NCI-H2029 (cell line): ENCODE results near the gene USP37.
"Not testable (repeated sequence)": the region's sequence is repeated elsewhere in the genome, so short reads cannot be mapped to it uniquely, and the experiment has no call there.

ENCODE experiments used
- DNase-seq: peaks from one replicate; lab custom pipeline; 2025; lab: John Stamatoyannopoulos, UW

The USP37 gene

DNA sequence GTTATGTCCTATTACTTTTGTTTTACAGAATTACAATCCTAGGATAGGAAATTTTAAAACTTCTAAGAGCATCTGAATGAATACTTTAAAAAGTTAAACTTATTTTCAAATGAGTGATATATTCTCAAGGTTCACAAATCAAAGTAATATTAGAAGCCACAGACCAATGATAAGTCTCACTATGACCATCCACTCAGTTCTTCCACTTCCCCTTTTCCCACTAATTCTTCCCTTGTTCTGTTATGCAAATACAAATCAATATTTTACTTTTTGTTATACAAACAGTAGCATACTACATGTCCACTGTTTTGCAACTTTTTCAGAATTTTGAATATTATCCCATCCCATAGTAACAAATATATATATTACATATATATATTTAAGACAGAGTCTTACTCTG lies 20.2 kb downstream of the USP37 start:
- DNase-seq: no peak

DNA sequence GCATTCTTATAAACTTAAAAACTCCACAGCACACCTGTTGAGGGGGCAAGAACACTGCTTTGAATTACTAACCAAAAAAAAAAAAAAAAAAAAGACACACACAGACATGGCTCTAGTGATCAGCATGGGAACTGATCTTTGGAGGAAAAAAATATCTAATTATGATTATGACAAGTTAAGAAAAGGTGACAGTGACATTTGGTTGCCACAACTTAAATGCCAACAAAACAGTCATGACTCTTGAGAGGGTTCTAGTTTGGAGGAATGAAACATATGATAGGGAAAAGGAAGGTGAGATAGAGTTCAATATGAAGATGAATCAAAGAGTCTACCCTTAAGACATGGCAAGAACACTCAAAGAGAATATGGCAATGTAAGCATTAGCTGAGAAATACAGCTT lies 20.6 kb downstream of the USP37 start:
- no peak for DNase-seq

DNA sequence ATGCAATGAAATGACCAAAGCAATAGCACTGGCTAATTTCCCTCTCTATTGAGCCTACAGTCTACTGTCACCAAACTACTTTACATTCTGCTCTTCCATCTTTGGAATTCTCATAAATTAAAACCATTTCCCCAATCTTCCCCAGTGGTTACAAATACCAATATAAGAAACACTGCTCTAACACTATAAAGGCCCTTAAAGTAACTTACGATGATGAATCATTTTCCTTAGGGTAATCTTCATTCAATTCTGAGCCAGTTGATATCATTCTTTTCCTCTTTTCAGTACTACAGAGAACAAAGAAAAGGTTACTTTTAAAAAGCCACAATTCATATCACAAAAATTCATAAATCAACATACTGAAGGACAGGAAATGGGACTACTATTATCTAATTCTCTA lies 22.1 kb downstream of the USP37 start:
- no peak for DNase-seq

DNA sequence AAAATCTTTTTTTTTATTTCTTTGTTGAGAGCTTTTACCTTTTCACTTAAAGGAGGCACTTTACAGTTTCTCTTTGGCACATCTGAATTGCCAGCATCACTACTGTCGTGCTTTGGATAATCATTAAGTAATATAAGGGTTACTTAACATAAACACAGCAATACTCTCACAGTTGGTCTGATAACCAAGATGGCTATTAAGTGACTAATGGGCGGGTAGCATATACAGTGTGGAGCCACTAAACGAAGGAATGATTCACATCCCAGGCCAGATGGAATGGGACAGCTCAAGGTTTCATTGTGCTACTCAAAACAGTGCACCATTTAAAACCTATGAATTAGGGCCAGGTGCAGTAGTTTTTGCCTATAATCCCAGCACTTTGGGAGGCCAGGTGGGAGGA lies 28.1 kb downstream of the USP37 start:
- DNase-seq: no peak

DNA sequence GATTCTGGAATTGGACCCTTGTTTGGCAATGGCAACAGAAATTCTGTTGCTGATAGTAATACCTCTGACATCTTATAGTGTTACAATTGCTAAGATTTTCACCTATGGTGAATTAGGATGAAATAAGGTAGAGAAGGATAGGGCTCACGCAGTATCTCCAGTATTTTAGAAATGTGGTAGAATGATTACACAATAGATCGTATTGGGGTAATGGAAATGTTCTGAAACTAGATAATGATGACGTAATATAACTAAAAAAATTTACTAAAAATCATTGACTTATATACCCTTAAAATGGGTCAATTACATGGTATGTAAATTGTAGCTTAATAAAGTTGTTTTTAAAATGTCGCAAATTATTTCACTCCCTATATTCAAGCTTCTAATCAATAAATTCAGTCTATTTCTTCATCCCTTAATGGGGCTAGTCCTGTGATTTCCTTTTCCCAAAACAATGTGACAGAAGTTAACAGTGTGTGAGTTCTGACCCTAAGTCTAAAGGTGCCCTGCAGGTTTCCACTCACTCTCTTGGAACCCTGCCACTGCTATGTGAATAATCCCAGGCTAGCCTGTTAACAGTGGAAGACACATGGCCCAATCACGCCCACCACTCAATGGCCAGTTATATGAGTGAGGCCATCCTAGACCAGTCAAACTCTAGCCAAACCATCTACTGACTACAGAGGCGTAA lies 31.2 kb downstream of the USP37 start:
- no peak for DNase-seq

DNA sequence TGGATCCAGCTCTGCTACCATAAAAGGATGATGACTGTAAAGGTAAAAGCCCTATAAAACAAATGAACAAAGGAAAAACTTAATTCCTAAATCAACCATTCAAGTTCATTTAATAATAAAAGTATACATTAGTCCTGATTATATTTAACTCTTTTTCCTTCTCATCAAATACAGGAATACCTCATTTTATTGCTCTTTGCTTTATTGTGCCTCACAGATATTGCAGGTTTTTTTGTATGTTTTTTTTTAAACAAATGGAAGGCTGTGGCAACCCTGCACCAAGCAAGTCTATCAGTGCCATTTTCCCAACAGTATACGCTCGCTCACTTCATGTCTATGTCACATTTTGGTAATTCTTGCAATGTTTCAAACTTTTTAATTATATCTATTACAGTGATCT lies 38.2 kb downstream of the USP37 start:
- no peak for DNase-seq

DNA sequence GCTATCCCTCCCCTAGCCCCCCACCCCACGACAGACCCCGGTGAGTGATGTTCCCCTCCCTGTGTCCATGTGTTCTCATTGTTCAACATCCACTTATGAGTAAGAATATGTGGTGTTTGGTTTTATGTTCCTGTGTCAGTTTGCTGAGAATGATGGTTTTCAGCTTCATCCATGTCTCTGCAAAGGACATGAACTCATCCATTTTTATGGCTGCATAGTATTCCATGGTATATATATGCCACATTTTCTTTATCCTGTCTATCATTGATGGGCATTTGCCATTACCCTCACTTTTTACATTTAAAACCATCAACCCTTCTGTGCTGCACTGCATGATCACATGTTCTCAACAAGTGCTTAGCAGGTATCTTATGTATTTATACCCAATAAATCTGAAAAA lies 39.7 kb downstream of the USP37 start:
- not testable (repeated sequence) for DNase-seq

DNA sequence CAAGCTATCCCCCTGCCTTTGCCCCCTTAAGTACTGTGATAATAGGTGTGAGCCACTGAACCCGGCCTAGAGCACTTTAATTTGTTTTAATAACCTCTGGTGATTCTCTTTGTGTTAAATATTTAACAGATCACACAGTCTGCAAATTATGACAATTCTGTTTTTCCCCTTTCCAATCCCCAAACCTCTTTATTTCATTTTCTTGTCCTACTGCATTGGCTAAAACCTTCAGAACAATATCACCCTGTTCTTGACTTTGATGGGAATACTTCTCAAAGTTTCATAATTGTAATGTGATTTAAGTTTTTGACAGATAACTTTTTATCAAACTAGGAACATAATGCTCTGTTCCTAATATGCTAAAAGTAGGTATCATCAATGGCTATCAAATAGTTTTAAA lies 44.5 kb downstream of the USP37 start:
- no peak for DNase-seq

DNA sequence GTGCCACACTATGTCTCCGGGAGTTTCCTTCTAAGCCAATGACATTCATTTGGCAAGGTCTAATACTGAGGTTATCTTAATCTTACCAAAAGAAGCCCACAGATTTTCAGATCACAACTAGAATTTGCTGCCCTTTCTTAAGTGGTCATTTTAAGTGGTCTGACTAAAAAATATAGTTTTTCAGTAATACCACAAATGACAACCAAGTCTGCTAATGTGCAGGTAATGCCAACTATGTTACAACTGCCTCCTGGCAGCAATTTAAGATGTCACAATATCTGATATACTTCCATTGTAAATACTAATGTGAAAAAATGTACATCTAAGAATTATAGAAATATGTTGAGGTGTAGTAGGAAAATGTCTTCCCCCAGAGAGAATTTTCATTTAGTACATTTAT lies 49.3 kb downstream of the USP37 start:
- DNase-seq: no peak

DNA sequence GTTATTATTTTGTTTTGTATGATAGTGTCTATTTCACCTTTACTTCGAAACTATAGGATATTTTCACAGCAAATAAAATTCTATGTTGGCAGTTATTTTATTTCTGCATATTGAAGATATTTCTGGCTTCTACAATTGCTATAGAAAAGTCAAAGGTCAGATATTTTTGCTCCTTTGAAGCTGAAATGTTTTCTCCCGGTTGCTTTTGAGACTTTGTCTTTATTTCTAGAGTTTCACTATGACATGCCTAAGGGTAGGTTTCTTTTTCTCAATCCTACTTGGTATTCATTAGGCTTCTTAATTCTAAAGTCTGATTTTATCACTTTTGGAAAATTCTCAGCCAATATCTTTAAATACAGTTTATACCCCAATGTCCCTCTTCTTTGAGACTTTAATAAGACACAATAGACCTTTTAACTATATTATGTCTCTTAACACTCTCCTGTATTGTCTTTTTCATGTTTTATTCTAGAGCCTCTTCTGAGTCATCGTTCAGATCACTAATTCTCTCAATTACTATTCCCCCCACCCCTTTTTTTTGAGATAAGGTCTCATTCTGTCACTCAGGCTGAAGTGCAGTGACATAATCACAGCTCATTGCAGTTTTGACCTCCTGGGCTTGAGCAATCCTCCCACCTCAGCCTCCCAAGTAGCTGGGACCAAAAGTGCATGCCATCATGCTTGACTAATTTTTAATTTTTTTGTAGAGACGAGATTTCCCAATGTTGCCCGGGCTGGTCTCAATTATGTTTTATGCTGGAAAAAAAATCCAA lies 50.5 kb downstream of the USP37 start:
- DNase-seq: no peak

DNA sequence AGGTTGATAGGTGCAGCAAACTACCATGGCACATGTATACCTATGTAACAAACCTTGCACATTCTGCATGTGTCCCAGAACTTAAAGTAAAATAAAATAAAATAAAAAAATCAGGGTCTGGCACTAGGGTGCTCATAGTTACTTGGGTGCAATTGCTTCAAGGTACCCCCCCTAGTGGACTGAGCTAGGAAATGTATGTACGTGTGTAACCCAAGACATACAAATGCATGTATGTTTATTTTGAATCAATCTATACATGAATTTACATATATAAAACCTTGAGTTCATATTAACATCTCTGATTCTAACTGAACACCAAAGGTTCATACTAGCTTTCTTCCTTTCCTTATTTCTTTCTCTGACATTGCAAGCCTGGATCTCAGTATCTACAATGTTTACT lies 51.5 kb downstream of the USP37 start:
- no peak for DNase-seq

DNA sequence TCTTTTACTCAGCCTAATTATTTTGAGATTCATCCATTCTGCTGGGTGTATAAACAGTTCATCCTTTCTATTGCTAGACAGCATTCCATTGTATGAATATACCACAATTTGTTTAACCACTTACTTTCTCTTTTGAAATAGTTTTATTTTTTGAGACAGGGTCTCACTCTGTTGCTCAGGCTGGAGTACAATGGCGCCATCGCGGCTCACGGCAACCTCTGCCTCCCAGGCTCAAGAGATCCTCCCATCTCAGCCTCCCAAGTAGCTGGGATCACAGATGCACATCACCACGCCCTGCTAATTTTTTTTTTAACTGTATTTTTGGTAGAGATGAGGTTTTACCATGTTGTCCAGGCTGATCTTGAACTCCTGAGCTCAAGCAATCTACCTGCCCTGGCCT lies 54.5 kb downstream of the USP37 start:
- DNase-seq: no peak

DNA sequence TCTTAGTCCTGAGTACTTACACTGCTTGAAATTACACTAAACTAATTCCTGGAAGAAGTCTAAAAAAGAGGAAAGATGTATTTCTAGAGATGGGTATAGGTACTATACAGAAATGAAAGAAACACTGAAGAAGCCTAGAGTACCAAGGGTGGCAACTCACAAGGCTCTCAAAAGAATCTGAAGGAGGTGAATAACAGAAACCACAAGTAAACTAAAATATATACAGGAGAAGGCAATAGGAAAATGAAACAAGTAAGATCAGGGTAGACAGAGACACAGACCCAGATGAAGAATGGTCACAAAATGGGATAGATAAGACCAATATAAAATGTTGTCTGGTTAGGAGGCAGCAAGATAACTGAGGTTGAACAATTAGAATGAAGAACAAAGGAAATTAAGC lies 59.9 kb downstream of the USP37 start:
- no peak for DNase-seq

DNA sequence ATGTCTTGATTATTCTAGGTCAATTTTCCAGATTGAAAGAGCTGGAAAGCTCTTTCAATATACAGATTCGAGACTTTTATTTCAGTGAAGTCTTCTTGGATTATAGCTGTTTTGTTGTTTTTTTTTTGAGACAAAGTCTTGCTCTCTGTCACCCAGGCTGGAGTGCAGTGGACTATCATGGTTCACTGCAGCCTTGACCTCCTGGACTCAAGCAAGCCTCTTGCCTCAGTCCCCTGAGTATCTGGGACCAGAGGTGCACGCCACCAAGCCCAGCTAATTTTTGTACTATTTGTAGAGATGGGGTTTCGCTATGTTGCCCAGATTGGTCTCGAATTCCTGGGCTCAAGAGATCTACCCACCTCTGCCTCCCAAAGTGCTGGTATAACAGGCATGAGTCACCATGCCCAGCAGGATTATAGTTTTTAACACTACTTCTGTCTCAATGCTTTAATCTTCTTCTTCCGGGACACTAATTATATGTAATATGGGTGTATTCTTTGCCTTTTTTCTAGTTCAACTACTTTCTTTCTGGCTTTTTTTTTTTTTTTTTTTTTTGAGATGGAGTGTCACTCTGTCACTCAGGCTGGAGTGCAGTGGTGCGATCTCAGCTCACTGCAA lies 62.3 kb downstream of the USP37 start:
- DNase-seq: no peak

DNA sequence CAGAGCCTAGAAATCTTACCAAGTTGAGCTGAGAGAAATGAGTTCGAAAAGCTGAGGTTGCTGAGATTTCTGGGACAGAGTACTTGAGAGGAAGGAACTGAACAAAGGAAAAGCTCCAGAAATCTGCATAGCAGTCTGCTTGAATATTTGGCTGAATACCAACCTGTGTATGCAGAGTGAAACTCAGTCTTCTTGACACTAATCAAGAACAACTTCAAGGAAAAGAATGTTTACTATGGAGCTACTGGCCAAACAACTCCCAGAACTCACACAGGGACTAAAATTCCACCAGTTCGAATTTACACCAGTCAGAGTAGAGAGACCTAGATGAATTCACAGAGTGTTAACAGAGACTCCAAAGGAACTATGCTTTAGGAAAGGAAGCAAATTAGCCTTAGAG lies 66.5 kb downstream of the USP37 start:
- DNase-seq: no peak

DNA sequence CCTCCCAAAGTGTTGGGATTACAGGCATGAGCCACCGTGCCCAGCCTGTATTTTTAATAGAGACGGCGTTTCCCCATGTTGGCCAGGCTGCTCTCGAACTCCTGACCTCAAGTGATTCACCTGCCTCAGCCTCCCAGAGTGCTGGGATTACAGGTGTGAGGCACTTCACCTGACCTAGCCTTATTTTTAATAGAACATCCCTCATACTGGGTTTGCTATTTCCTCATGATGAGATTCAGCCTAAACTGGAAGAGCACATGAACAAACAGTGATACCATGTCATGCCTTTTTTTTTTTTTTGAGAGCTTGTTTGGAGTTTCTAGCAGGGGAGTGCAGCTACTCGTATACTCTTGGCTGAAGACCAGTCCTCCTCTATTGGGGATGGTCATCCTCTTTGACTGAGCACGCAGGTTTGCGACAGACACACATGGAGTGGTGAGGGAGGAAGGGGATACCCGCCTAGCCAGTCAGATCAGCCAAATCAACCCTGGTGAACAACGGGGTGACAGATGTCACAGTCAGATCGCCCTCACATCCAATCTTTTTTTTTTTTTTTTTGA lies 67.6 kb downstream of the USP37 start:
- DNase-seq: no peak

DNA sequence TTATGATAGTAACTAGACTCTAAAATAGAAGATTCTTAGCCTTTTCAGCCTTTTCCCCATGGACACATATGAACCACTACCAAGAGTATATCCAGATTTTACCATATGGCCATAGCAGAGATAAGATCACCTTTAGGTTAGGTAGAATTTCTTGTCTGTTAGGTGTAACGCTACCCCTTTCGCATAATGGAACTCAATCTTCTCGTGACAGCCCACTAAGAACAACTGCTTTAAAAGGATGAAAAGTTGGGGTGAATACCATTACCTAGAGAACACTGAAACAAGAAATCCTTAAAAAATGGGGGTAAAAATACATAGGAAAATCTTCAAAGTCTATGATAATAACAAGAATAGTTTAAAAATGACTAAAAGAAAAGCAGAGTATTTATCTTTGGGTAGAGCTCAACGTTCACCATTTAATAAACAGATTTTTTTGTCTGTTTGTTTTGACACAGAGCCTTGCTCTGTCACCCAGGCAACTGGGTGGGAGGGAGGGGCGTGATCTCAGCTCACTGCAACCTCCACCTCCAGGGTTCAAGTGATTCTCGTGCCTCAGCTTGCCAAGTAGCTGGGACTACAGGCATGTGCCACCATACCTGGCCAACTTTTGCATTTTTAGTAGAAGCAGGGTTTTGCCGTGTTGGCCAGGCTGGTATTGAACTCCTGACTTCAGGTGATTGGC lies 82.0 kb downstream of the USP37 start:
- no peak for DNase-seq

DNA sequence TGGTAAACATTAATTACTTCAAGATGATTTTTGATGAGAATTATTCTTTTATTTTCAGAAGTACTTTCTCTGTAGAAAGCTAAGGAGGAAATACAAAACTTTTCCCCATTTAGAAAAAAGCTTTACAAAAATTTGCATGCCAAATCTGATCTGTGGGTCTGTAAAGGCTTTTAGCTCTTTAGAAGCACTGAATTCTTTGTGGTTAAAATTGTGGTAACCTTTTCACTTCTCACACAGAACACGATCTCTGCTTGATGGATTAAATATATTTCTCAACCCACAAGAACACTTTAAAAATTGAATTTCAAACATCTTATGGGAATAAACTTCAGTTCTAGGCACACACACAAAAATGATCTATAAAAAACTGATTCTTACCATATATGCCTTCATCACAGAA lies 85.5 kb downstream of the USP37 start:
- DNase-seq: no peak

DNA sequence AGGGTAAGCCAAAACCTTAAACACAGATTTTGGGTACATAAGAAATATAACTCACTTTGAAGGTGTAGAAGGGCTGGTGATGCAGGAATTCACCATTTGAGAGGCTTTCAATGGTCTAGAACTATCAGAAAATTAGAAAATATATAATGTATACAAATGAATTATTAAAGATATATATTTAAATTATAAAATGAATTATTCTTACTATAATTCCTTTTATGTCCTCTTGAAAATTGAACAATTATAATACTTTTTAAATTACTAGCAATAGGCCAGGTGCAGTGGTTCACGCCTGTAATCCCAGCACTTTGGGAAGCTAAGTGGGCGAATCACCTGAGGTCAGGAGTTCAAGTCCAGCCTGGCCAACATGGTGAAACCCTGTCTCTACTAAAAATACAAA lies 88.6 kb downstream of the USP37 start:
- DNase-seq: no peak

DNA sequence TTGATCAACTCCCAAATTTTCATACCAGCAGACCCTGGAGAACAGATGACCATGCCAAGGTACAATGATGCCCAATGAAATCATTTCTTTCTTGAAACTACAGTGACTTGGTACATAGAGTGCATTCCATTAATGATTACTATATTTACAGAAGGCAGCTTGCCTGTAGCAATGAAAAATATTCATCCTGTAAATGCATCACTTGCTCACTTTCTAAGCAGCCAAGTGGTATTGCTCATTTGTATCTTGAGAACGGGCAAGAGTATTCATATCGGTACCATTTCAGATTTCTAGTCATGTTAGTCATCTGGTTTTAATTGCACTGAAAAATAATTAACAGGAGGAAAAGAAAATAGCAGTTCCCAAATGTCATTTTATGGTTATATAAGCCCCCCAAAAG lies 89.6 kb downstream of the USP37 start:
- DNase-seq: no peak

DNA sequence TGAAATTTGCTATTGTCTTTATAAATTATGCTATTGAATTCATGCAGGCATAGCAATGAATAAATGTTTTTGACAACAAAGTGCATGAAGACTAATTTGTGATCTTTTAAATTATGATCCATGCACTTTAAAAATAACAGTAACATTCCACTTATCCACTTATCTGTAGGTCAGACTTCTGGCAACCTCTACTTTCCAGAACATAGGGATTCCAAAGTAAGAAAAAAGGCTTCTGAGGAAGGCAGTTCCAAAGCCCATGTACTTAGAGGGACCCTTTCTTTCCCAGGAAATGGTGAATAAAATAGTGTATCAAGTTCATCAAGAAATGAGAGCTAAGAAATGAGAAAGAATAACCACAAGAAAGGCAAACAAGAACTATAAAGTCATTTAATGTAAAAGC lies 90.9 kb downstream of the USP37 start:
- DNase-seq: no peak

DNA sequence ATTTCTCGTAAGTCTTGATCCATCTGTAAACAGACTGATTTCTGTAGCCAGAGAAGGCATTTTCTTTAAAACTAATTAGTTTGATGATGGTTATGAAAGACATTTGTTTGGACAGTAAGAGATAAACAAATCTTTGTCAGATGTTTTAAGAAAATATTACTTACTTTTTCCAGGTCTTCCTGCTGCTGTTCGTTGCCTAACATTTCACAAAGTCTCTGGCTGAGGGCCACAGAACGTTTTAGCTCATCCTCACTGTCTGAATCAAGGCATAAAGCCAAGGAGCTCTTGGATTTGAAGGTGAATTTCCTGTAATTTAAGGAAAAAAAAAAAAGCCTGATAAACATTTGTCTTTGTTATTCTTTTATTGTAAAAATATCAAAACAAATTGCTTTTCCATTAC lies 91.5 kb downstream of the USP37 start:
- DNase-seq: no peak

DNA sequence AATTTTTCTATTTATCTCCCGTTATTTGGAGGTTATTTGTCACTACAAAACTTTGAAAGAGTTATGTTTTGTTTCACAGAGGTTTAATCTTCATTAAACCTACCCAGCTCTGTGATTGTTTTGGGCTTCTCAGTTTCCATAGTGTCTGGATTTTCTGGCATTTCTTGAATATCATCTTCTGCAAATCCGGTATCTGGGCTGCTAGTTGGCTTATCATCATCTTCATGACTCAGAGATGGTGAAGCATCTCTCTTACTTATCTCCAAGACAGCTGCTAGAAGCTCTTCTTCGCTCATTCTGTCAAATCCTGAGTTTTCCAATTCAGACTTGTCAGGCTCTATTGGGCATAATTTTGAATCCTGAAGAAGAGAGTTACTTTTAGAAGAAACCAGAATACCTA lies 93.6 kb downstream of the USP37 start:
- DNase-seq: no peak
